ENCODE results near the gene SMLR1. TPM values are rescaled to one million over a fixed set of nuclear protein-coding genes. Genes with fewer than 3 reads are reported as not detected.

Gene SMLR1
- total and polyA plus RNA-seq, 4 donors, result 20.8 to 65.2 (median 39.6) TPM

DNA sequence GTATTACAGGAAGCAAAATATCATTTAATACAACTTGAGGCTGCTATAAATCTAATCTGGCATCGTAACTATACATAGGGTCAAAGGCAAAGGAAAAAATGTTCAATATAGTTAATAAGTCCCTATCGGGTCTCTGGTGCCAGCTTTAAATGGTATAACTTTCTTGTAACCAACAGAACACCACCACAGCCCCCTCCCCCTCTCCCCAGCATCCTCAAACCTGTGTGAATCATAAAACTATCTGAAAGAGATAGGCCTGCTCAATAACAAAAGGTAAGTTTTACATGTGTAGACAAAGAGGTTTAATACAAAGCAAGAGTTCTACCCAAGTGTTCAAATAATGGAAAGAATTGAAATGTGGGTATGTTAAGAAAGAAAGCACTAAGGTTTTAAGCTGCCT, 12.2 kb downstream of the SMLR1 start:
- Histone ChIP-seq H3K36me3 (ENCODE audit: control insufficient read depth in 4 of 4, insufficient read depth in 3 of 4, low read depth in 1 of 4, low read length in 3 of 4) (peaks cover 4 to 23% (median 14%) of the 10 kb centered on the region in 4 donors), H3K4me1 (ENCODE audit: control insufficient read depth in 4 of 4, insufficient read depth in 4 of 4, low read length in 3 of 4) (peaks cover 2 to 70% (median 40%) of the 10 kb centered on the region in 4 donors), H3K27ac (ENCODE audit: low read depth in 1 of 2, low read length in 2 of 2) (no peak overlapping the region), H3K4me3 (ENCODE audit: low read depth in 1 of 3, low read length in 3 of 3) (no peak overlapping the region), H3K27me3 (ENCODE audit: control insufficient read depth in 4 of 4, insufficient read depth in 4 of 4, low read length in 3 of 4) (no peaks in the 10 kb centered on the region), H3K9ac (ENCODE audit: low read depth in 1 of 2, low read length in 2 of 2) (no peak overlapping the region), H3K9me3 (ENCODE audit: control insufficient read depth in 4 of 4, low read length in 3 of 4) (no peaks in the 10 kb centered on the region)
- WGBS, result 89% methylated on average over 2 of the region's 2 CpGs
- no peak for DNase-seq (ENCODE audit: low spot score)
- TF ChIP-seq SP1 (IDR thresholded peaks at IDR 0.05) (no peak), RAD21 (IDR thresholded peaks at IDR 0.05) (no peak), TAF1 (conservative IDR thresholded peaks at IDR 0.05) (no peak), FOXA2 (IDR thresholded peaks at IDR 0.05) (no peak), FOXA1 (IDR thresholded peaks at IDR 0.05) (no peak), JUND (IDR thresholded peaks at IDR 0.05) (no peak), HNF4A (conservative IDR thresholded peaks at IDR 0.05) (no peak), YY1 (IDR thresholded peaks at IDR 0.05) (no peak), NR2F2 (IDR thresholded peaks at IDR 0.05) (no peak), EGR1 (IDR thresholded peaks at IDR 0.05; ENCODE audit: low read depth in 2 of 2) (no peak), GABPA (IDR thresholded peaks at IDR 0.05 in 1 of 2, conservative IDR thresholded peaks at IDR 0.05 in 1 of 2) (no peak), RXRA (IDR thresholded peaks at IDR 0.05) (no peak), HNF4G (IDR thresholded peaks at IDR 0.05) (no peak)
- TF ChIP-seq, protein P1, sequence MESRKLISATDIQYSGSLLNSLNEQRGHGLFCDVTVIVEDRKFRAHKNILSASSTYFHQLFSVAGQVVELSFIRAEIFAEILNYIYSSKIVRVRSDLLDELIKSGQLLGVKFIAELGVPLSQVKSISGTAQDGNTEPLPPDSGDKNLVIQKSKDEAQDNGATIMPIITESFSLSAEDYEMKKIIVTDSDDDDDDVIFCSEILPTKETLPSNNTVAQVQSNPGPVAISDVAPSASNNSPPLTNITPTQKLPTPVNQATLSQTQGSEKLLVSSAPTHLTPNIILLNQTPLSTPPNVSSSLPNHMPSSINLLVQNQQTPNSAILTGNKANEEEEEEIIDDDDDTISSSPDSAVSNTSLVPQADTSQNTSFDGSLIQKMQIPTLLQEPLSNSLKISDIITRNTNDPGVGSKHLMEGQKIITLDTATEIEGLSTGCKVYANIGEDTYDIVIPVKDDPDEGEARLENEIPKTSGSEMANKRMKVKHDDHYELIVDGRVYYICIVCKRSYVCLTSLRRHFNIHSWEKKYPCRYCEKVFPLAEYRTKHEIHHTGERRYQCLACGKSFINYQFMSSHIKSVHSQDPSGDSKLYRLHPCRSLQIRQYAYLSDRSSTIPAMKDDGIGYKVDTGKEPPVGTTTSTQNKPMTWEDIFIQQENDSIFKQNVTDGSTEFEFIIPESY (IDR thresholded peaks at IDR 0.05), result no peak
- TF ChIP-seq, protein P2, sequence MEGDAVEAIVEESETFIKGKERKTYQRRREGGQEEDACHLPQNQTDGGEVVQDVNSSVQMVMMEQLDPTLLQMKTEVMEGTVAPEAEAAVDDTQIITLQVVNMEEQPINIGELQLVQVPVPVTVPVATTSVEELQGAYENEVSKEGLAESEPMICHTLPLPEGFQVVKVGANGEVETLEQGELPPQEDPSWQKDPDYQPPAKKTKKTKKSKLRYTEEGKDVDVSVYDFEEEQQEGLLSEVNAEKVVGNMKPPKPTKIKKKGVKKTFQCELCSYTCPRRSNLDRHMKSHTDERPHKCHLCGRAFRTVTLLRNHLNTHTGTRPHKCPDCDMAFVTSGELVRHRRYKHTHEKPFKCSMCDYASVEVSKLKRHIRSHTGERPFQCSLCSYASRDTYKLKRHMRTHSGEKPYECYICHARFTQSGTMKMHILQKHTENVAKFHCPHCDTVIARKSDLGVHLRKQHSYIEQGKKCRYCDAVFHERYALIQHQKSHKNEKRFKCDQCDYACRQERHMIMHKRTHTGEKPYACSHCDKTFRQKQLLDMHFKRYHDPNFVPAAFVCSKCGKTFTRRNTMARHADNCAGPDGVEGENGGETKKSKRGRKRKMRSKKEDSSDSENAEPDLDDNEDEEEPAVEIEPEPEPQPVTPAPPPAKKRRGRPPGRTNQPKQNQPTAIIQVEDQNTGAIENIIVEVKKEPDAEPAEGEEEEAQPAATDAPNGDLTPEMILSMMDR (IDR thresholded peaks at IDR 0.05; ENCODE audit: low read depth, low read length, missing input control), result no peak
- TF ChIP-seq, protein P3, sequence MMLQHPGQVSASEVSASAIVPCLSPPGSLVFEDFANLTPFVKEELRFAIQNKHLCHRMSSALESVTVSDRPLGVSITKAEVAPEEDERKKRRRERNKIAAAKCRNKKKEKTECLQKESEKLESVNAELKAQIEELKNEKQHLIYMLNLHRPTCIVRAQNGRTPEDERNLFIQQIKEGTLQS (IDR thresholded peaks at IDR 0.05), result no peak
- TF ChIP-seq, protein P4, sequence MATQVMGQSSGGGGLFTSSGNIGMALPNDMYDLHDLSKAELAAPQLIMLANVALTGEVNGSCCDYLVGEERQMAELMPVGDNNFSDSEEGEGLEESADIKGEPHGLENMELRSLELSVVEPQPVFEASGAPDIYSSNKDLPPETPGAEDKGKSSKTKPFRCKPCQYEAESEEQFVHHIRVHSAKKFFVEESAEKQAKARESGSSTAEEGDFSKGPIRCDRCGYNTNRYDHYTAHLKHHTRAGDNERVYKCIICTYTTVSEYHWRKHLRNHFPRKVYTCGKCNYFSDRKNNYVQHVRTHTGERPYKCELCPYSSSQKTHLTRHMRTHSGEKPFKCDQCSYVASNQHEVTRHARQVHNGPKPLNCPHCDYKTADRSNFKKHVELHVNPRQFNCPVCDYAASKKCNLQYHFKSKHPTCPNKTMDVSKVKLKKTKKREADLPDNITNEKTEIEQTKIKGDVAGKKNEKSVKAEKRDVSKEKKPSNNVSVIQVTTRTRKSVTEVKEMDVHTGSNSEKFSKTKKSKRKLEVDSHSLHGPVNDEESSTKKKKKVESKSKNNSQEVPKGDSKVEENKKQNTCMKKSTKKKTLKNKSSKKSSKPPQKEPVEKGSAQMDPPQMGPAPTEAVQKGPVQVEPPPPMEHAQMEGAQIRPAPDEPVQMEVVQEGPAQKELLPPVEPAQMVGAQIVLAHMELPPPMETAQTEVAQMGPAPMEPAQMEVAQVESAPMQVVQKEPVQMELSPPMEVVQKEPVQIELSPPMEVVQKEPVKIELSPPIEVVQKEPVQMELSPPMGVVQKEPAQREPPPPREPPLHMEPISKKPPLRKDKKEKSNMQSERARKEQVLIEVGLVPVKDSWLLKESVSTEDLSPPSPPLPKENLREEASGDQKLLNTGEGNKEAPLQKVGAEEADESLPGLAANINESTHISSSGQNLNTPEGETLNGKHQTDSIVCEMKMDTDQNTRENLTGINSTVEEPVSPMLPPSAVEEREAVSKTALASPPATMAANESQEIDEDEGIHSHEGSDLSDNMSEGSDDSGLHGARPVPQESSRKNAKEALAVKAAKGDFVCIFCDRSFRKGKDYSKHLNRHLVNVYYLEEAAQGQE (IDR thresholded peaks at IDR 0.05), result no peak
- TF ChIP-seq, protein P5, sequence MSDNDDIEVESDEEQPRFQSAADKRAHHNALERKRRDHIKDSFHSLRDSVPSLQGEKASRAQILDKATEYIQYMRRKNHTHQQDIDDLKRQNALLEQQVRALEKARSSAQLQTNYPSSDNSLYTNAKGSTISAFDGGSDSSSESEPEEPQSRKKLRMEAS (IDR thresholded peaks at IDR 0.05), result no peak

All from liver (tissue), 9 donors.